ENCODE data around the gene COL5A1.

COL5A1 gene

DNA sequence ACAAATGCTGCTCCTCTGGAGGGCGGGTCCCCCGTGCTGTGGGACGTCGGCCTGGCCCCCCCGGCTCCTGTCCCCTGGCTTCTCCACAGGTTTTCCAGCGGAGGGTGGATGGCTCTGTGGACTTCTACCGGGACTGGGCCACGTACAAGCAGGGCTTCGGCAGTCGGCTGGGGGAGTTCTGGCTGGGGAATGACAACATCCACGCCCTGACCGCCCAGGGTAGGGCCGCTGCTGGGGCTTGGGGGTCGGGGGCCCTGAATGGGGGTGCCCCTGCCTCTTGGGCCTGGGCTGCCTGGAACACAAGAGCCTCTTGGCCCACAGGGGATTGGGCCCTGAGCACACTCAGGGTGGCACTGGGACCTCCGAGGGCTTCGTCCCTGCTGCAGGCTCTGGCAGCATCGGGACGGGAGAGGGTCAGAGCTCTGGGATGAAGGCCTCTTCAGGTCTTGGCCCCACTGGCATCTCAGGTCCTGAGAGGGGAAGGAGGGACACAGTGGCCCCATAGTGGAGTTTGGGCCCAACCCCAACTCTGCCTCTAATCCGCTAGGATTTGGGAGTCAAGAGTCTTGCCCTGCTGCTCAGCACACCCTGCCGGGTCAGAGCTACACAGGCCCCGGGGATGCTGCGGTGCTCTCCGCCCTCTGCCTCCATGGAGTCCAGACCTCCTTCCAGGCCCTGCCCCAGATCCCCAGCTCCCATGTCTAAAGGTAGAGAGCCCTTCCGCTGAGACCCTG lies 244.2 kb downstream of the COL5A1 start:
- DNase-seq: no peak

DNA sequence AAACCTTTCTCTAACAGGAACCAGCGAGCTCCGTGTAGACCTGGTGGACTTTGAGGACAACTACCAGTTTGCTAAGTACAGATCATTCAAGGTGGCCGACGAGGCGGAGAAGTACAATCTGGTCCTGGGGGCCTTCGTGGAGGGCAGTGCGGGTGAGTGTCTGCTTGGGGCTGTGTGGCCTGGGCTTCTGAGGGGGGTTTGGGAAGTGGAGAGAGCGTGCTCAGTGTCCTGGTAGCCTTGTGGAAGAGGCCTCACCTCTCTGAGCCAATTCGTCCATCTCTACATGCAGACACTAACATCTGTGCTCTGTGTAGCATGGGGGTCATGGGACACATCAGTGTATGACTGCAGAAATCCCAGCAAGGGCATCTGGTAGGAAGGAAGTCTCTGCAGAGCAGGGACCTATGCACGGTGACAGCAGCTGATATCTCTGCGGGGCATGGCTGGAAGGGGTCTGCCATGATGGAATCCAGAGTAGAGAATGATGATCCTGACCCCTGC lies 244.9 kb downstream of the COL5A1 start:
- no peak for DNase-seq

DNA sequence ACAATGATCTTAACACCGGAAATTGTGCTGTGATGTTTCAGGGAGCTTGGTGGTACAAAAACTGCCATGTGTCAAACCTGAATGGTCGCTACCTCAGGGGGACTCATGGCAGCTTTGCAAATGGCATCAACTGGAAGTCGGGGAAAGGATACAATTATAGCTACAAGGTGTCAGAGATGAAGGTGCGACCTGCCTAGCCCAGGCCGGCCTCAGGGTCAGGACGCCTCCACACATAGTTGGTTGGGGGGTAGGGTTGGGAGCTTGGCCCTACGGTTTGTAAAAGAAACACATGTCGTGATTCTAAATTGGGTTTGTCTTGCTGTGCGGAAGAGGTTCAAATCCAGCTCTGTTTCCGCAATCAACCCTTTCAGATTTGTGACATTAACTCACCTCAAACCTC lies 245.6 kb downstream of the COL5A1 start:
- no peak for DNase-seq

DNA sequence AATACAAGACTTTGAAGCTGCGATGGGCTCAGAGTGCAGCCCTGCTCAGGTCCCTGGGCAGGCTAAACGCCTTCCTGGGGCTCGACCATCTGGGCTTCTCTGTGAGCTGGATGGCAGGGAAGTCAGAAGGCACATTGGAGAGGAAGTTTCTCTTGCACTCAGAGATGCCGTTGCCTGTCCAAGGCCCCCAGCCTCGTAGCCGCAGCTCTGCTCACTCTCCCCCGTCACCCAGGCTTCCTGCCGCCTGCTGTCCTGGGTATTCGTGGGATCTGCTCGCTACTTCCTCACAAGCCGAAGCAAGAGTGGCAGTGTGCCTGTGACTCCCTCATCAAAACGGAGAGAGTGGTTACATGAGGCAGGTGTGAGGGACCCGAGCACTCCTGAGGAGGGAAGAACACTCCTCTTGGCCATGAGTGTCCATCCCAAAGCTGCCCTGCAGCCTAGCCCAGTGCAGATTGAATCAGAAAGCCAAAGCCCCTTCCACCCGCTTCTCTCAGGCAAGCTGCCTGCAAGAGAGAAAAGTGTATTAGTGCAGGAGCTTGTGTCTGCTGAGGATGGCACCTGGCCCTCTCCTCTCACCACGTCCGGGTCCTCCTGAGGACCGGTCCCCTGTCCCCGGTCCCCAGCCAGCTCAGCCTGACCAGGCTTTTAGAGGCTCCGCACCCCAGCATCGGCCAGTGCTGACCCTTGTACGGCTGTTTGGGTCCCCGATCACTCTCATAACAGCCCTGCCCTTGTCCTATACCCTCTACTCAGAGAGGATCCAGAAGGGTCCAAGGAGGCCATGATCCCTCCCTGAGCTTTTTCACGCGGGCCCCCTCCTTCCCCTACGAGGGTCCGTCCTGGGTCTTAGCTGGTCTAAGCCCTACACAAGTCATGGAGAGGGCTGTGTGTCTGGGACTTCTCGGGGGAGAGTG lies 246.3 kb downstream of the COL5A1 start:
- DNase-seq: no peak

DNA sequence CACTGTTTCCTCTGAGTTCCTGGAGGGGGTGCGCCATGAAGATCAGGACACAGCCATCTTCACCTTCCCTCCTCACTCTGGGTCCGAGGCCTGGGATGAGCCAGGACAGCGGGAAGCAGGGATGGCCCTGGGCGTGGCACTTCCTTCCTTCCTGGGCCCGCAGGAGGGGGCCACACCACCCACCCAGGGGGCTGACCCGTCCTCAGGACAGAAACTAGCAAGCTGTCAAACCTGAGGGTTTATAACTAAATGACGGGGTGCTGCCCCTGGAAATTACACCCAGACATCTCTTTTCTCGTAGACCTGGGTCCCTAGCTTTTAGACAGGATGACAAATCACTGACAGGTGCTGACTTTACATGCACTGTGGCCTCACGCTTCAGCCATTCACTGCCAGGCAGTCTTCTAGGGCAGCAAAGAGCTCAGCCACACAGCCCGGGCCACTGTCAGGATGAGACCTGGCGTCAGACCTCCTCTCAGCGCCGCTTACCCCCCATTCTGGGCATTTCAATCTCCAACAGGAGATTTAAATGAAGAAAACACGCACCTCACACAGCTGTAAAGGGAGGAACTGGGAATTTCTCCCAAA lies 247.1 kb downstream of the COL5A1 start:
- no peak for DNase-seq

DNA sequence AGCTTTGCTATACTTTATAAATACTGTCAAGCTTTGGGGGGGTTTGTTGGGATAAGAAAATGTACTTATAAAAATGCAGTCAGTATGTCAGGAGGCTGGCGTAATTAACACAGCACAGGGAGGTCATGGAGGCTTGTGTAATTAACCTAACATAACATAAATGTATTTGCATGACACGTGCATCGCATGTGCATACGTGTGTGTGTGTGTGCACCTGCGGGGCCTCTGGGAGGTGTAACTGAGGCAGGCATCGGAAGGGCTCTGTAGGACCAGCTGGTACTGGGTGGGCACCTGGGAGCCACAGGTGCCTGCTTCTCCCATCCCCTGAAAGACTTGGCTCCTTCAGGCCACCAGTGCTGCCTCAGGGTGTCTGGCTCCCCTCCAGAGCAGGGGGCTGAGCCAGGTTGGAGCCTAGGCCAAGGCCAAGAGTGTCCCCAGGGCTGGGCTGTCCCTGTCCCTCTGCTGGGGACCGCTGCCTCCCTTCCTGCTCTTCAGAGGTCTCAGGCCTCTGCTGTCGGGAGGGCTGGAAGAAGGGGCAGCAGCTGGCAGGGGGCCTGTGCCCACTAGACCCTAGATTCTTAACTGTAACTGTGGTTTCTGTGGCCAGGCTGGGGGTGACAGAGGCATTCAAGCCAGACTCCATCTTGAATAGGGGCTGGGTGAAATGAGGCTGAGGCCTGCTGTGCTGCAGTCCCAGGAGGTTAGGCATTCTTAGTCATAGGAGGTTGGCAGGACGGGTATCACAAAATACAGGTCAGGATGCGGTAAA lies 248.0 kb downstream of the COL5A1 start:
- no peak for DNase-seq

DNA sequence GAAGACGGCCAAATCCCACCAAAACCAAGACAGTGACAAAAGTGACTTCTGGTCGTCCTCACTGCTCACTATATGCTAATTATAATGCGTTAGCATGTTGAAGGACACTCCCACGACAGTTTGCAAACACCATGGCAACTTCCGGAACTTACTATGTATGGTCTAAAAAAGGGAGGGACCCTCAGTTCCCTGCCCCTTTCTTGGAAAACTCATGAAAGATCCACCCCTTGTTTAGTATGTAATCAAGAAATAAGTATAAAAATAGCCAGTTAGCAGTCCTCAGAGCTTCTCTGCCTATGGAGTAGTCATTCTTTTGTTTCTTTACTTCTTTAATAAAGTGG lies 248.5 kb downstream of the COL5A1 start:
- DNase-seq: no peak

DNA sequence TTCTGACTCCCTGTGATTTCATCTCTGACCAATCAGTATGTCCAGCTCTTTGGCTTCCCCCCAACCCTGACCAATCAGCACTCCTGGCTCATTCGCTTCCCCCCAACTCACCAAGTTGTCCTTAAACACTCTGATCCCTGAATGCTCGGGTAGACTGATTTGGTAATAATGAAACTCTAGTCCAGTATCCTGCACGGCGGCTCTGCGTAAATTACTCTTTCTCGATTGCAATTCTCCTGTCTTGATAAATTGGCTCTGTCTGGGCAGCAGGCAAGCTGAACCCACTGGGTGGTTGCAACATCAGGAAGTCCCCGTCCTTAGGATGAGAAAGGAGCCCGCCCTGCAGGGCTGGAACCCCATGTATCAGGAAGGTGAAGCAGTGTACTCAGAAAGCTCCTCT lies 249.4 kb downstream of the COL5A1 start:
- DNase-seq: no peak

DNA sequence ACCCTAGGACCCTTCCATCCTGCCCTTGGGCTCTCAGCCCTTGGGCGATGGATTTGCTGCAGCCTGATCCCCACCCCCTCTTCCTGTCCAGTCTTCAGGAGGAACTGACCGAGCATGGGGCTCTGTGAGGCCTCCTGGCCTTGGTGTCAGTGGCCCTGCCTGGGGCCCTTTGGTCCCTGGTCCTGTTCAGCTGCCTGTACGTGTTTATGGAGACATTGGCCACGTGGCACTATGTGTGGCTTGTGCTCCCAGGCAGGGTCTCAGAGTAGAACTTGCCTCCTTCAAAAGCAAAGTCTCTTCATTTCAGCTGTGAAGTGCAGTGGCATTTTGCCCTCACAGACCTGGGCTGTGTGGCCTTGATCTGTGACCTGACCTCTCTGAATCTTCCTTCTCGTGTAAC lies 250.1 kb downstream of the COL5A1 start:
- DNase-seq: no peak

DNA sequence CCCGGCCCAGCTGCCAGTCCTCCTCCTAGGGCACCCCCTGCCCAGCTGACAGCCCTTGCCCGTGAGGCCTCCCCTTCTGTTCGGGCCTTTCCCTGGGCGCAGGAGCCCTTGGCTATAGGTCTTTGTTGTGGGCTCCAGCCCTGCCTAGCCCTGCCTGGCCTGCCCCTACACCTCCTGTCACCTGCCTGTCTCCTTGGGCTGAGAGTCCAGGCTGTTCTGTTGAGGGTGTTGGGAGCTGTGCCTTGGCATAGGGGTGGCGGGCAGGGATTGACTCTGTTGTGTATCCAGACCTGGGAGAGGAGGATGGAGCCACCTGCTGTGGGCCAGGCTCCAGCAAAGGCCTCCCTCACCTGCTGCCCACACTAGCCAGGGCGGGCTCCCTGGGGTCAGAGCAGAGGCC lies 250.6 kb downstream of the COL5A1 start:
- DNase-seq: no peak

DNA sequence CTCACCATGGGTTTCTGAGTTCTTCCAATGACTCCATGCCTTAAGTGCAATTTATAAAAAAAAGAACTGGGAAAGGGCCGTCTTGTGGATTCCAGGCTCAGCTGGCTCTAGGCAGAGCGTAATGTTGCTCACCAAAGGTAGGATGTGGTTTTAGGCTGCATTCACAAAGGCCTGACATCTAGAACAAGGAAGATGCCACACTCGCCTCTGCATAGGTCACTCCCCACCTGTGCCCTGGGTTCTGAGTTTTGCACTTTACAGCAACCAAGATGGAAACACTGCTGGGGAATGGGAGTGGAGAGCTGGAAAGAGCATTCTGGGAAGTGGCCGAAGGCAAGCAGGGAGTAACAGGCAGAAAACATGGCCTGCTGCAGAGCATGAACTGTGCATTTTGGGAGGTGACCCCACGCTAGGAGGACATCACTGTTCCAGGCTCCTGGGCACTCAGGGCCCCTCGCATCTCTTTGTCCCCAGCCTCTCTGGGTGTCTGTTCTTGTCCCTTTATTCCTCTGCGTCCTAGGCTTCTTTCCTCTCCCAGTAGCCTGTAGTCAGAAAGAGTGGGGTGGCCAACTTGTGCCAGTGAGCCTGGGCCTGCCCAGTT lies 251.3 kb downstream of the COL5A1 start:
- no peak for DNase-seq
